H1 (cell line): ENCODE data around the gene ATP6V0D1. TPM values are rescaled to one million over a fixed set of nuclear protein-coding genes. Genes with fewer than 3 reads are reported as not detected.

Source experiments
- CTCF ChIA-PET: fragments of 300-600 bp; sonication (Branson Sonifier 250); formaldehyde crosslinking; loops from one replicate; lab custom pipeline; 2021; ENCODE audit not compliant: partially characterized antibody; lab: Charles Lee
- POLR2A ChIA-PET: fragments of 300-600 bp; sonication (Branson Sonifier 250); formaldehyde crosslinking; loops from one replicate; lab custom pipeline; 2021; ENCODE audit warnings: inconsistent platforms; ENCODE audit not compliant: partially characterized antibody; lab: Charles Lee
- DNase-seq, 2 experiments: peaks; one replicate each; pipeline versions ENCODE4 v3.0.0 to v3.0.0-alpha.2; 2010 to 2022; ENCODE audit warnings: low spot score in 2 of 2, low read depth in 1 of 2, mixed read lengths in 1 of 2
- FAIRE-seq: peaks from 2 replicates; lab custom pipeline; 2011; peaks lifted over from hg19 to GRCh38; lab: Jason Lieb, UNC
- H2AFZ ChIP-seq: 2 replicates; pipeline ENCODE4 v1.8.1; 2012; ENCODE audit warnings: low read length, inconsistent platforms
- H2AK5ac ChIP-seq: 2 replicates; pipeline ENCODE4 v1.6.1; 2013; ENCODE audit warnings: low read depth, low read length
- H2BK120ac ChIP-seq: replicated peaks from 2 replicates; pipeline ENCODE3; 2013; ENCODE audit warnings: low read depth, low read length, inconsistent platforms
- H2BK12ac ChIP-seq: 2 replicates; pipeline ENCODE4 v1.6.1; 2013; ENCODE audit warnings: low read depth, low read length
- H2BK15ac ChIP-seq: 2 replicates; pipeline ENCODE4 v1.6.1; 2013; ENCODE audit warnings: low read length
- H2BK20ac ChIP-seq: 2 replicates; pipeline ENCODE4 v1.6.1; 2013; ENCODE audit warnings: low read length
- H2BK5ac ChIP-seq: 2 replicates; pipeline ENCODE4 v1.6.1; 2013; ENCODE audit warnings: low read depth, low read length
- H3K14ac ChIP-seq: 2 replicates; pipeline ENCODE4 v1.6.1; 2013; ENCODE audit warnings: inconsistent platforms; ENCODE audit not compliant: insufficient read length
- H3K18ac ChIP-seq: 2 replicates; pipeline ENCODE4 v1.6.1; 2013; ENCODE audit warnings: low read length; ENCODE audit errors: extremely low read depth
- H3K23ac ChIP-seq: 2 replicates; pipeline ENCODE4 v1.6.1; 2013; ENCODE audit warnings: inconsistent platforms; ENCODE audit not compliant: insufficient read length
- H3K23me2 ChIP-seq: 2 replicates; pipeline ENCODE4 v1.6.1; 2013; ENCODE audit warnings: low read depth, low read length
- H3K27ac ChIP-seq: 2 replicates; pipeline ENCODE4 v1.6.1; 2011; ENCODE audit warnings: low read depth, low read length, inconsistent platforms
- H3K27me3 ChIP-seq, 4 experiments: replicated peaks in 1 of 4; 1 replicate in 1 of 4; 2 replicates in 3 of 4; pipeline versions ENCODE4 v1.6.1 to v1.8.1; 2011 to 2013; ENCODE audit warnings: low read length in 3 of 4, mild to moderate bottlenecking in 3 of 4, inconsistent platforms in 2 of 4, mixed read lengths in 2 of 4, moderate library complexity in 1 of 4; ENCODE audit not compliant: control insufficient read depth in 3 of 4, insufficient read depth in 3 of 4; ENCODE audit errors: extremely low read depth in 1 of 4
- H3K36me3 ChIP-seq, 4 experiments: 2 replicates each; pipeline versions ENCODE4 v1.6.1 to v1.8.1; 2011 to 2013; ENCODE audit warnings: mild to moderate bottlenecking in 4 of 4, low read length in 3 of 4, moderate library complexity in 2 of 4, control low read depth in 1 of 4, inconsistent platforms in 1 of 4; ENCODE audit not compliant: insufficient read depth in 4 of 4, control insufficient read depth in 2 of 4
- H3K4ac ChIP-seq: replicated peaks from 2 replicates; pipeline ENCODE3; 2013; ENCODE audit warnings: low read length, low read depth, mixed read lengths, inconsistent platforms; ENCODE audit not compliant: insufficient read length
- H3K4me1 ChIP-seq, 4 experiments: replicated peaks in 1 of 4; 1 replicate in 1 of 4; 2 replicates in 3 of 4; pipeline versions ENCODE4 v1.6.1 to v1.8.1; 2011 to 2013; ENCODE audit warnings: low read length in 3 of 4, inconsistent platforms in 2 of 4, mixed read lengths in 1 of 4; ENCODE audit not compliant: insufficient read depth in 4 of 4, control insufficient read depth in 3 of 4
- H3K4me2 ChIP-seq, 2 experiments: 2 replicates each; pipeline versions ENCODE4 v1.6.1 to v1.8.1; 2011 to 2013; ENCODE audit warnings: low read depth in 2 of 2, low read length in 2 of 2, control low read depth in 1 of 2, inconsistent platforms in 1 of 2, mild to moderate bottlenecking in 1 of 2; ENCODE audit not compliant: insufficient read depth in 1 of 2
- H3K4me3 ChIP-seq, 4 experiments: fragments of 200-600, 300-600 bp in 1 of 4; sonication (generic), shearing (Covaris generic), sonication (Bioruptor Twin) in 1 of 4; 2 replicates each; pipeline versions ENCODE4 v1.5.1 to v1.8.1; 2011 to 2016; ENCODE audit warnings: low read length in 4 of 4, low read depth in 3 of 4, control low read depth in 2 of 4, inconsistent platforms in 2 of 4, mild to moderate bottlenecking in 2 of 4, mixed read lengths in 1 of 4, moderate library complexity in 1 of 4; ENCODE audit not compliant: insufficient read depth in 2 of 4; ENCODE audit errors: extremely low read depth in 1 of 4
- H3K56ac ChIP-seq: replicated peaks from 2 replicates; pipeline ENCODE3; 2013; ENCODE audit warnings: low read depth, mild to moderate bottlenecking, mixed read lengths, low read length, inconsistent platforms; ENCODE audit not compliant: insufficient read length
- H3K79me1 ChIP-seq: 2 replicates; pipeline ENCODE4 v1.6.1; 2013; ENCODE audit warnings: low read depth, low read length, control low read depth
- H3K79me2 ChIP-seq, 2 experiments: 2 replicates each; pipeline versions ENCODE4 v1.6.1 to v1.8.1; 2012 to 2013; ENCODE audit warnings: low read length in 2 of 2, mild to moderate bottlenecking in 2 of 2, inconsistent platforms in 1 of 2; ENCODE audit not compliant: insufficient read depth in 2 of 2, control insufficient read depth in 1 of 2
- H3K9ac ChIP-seq, 4 experiments: replicated peaks in 1 of 4; 1 replicate in 1 of 4; 2 replicates in 3 of 4; pipeline versions ENCODE4 v1.6.1 to v1.8.1; 2011 to 2013; ENCODE audit warnings: low read depth in 3 of 4, low read length in 3 of 4, control low read depth in 2 of 4, mild to moderate bottlenecking in 2 of 4, moderate library complexity in 2 of 4, inconsistent platforms in 1 of 4; ENCODE audit errors: extremely low read depth in 1 of 4
- H3K9me3 ChIP-seq, 2 experiments: 2 replicates each; pipeline versions ENCODE4 v1.6.1 to v1.8.1; 2012 to 2013; ENCODE audit warnings: mild to moderate bottlenecking in 2 of 2, moderate library complexity in 2 of 2, control low read depth in 1 of 2, inconsistent platforms in 1 of 2, low read depth in 1 of 2, low read length in 1 of 2, mixed read lengths in 1 of 2; ENCODE audit not compliant: insufficient read depth in 2 of 2
- H4K20me1 ChIP-seq, 2 experiments: replicated peaks in 1 of 2; 2 replicates each; pipeline versions ENCODE3 to v1.8.1; 2011 to 2013; ENCODE audit warnings: inconsistent platforms in 2 of 2, low read length in 2 of 2, mild to moderate bottlenecking in 1 of 2; ENCODE audit not compliant: insufficient read depth in 2 of 2, control insufficient read depth in 1 of 2
- H4K5ac ChIP-seq: 2 replicates; pipeline ENCODE4 v1.6.1; 2013; ENCODE audit warnings: low read length, low read depth, mixed read lengths, inconsistent platforms; ENCODE audit not compliant: insufficient read length
- H4K8ac ChIP-seq: 2 replicates; pipeline ENCODE4 v1.8.0; 2013; ENCODE audit warnings: mild to moderate bottlenecking, moderate library complexity, low read length, inconsistent platforms; ENCODE audit not compliant: insufficient read depth; ENCODE audit errors: extremely low read depth
- H4K91ac ChIP-seq: replicated peaks from 2 replicates; pipeline ENCODE3; 2013; ENCODE audit warnings: low read length, mixed read lengths, inconsistent platforms; ENCODE audit not compliant: insufficient read length
- BCL11A ChIP-seq, 2 experiments: IDR thresholded peaks; one replicate each; pipeline ENCODE4 v1.6.1; 2011; ENCODE audit warnings: low read depth in 2 of 2, low read length in 2 of 2, mild to moderate bottlenecking in 2 of 2
- EP300 ChIP-seq, 2 experiments: IDR thresholded peaks; 1 replicate in 1 of 2; 2 replicates in 1 of 2; pipeline ENCODE4 v1.6.1; 2011 to 2012; ENCODE audit warnings: low read depth in 2 of 2, low read length in 2 of 2, mild to moderate bottlenecking in 2 of 2, borderline replicate concordance in 1 of 2, inconsistent platforms in 1 of 2, moderate library complexity in 1 of 2
- HDAC6 ChIP-seq: IDR thresholded peaks from one replicate; pipeline ENCODE4 v1.7.1; 2012; ENCODE audit warnings: low read depth, mild to moderate bottlenecking, inconsistent platforms, low read length, moderate library complexity
- JUND ChIP-seq: IDR thresholded peaks from 2 replicates; pipeline ENCODE4 v1.6.1; 2011; ENCODE audit warnings: mild to moderate bottlenecking, improper control_type of control experiment, low read length
- PHF8 ChIP-seq: fragments of 200-600 bp; sonication (generic); conservative IDR thresholded peaks from 2 replicates; pipeline ENCODE4 v1.7.1; 2012; ENCODE audit warnings: low read depth, mild to moderate bottlenecking, inconsistent platforms, low read length, moderate library complexity
- RFX5 ChIP-seq: IDR thresholded peaks from 2 replicates; pipeline ENCODE4 v1.6.1; 2011; ENCODE audit warnings: low read depth, low read length, improper control_type of control experiment, borderline replicate concordance
- TBP ChIP-seq: IDR thresholded peaks from 2 replicates; pipeline ENCODE4 v1.6.1; 2011; ENCODE audit warnings: low read depth, low read length, improper control_type of control experiment
- YY1 ChIP-seq: IDR thresholded peaks from 2 replicates; pipeline ENCODE4 v1.6.1; 2011; ENCODE audit warnings: low read depth, mild to moderate bottlenecking, low read length
- ZNF274 ChIP-seq: IDR thresholded peaks from 2 replicates; pipeline ENCODE4 v1.7.0; 2012; ENCODE audit warnings: low read length, borderline replicate concordance; ENCODE audit errors: extremely low read depth
- WGBS, 2 experiments: shearing (Covaris generic) in 1 of 2; methylation state at CpG; one replicate each; pipeline versions ENCODE4 v1.1.6 to v1.1.7; 2013 to 2015; ENCODE audit warnings: low lambda C conversion rate in 2 of 2, mixed read lengths in 2 of 2, inconsistent platforms in 1 of 2, low coverage in 1 of 2, missing lambda C conversion rate in 1 of 2; ENCODE audit not compliant: insufficient replicate concordance in 2 of 2, insufficient coverage in 1 of 2, insufficient read length in 1 of 2; ENCODE audit errors: extremely low coverage in 1 of 2, missing lambda C conversion rate in 1 of 2; 5-methylcytosine and 5-hydroxymethylcytosine counted together
- polyA plus RNA-seq, 7 experiments: library from polyadenylated mRNA; depleted of rRNA in 3 of 7; stranded (reverse) in 5 of 7; unstranded in 2 of 7; fragments of >200 nt in 5 of 7; fragments of 200-250 nt in 2 of 7; gene quantifications; 1 replicate in 5 of 7; 2 replicates in 1 of 7; 4 replicates in 1 of 7; pipeline versions ENCODE4 v1.2.1 to v1.2.3, GENCODE V29; 2011 to 2013; ENCODE audit warnings: missing spikeins in 2 of 7, mixed read lengths in 2 of 7
- total RNA-seq: library from RNA; stranded (reverse); fragmentation: NEBNext Ultra II Directional; extraction: Animal tissue kit (Norgen Biotek cat#: 25700); gene quantifications from 2 replicates; pipeline ENCODE4 v1.2.1, GENCODE V29; 2021
- TF ChIP-seq, protein P1 (sequence below): IDR thresholded peaks from 2 replicates; pipeline ENCODE4 v1.6.1; 2012; ENCODE audit warnings: inconsistent platforms

ATP6V0D1 gene
- total and polyA plus RNA-seq, 2 of the 8 experiments (the other 6 are each of a cell fraction or from before 2014, with no cell fraction given): 47.3 to 134 TPM

DNA sequence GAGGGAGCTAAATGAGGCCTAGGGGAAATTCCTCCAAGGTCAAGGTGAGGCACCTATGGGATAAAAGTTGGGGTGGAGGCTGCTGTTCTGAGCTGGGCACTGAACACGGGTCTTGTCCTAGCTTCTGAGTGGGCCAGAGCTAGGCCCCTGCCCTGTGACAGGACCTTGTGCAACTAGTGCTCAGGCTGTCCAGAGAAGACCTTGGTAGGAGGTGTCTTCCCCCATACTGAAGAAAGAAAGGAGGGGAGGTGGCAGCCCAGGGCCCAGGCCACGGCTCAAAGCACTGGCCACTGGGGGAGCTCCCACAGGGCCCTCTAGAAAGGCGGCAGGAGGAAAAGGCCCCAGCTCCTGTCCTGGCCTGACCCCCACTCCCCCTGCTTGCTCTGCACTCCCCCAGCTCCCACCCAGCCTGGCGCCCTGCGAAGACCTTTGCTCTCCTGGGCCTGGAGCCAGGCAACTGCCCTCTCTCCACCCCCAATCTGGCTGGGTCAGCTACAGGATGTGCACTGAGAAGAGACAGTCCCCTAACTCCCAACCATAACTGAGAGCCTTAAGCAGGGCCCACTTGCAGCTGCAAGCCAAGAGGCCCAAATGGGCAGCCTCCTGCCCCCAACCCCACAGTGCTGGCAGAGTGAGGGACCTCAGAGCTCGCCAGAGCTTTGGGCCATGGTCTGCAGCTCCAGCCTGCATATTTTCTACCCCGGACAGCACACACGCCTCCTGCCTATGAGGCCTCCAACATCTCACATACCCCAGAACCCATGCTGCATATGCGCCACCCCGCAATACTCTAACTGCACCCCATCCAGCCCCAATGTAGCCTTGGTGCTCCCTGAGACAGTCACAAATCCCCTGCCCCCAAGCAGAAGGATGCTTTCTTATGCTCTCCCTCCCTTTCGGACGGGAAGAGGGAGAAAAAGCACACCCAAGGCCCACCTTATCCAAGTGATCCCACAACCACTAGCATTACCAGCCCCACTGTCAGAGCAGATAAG is 34.7 kb downstream of the ATP6V0D1 start:
- no peak overlapping the region for H2BK5ac ChIP-seq
- H3K23me2 ChIP-seq: no peaks in the 10 kb centered on the region
- POLR2A ChIA-PET: interaction anchor here (0.9 to 8.5 kb wide), 8 partner anchors 9 to 177 kb away, joined by 3 to 67 read pairs (median 3); partner anchors contain the start of gene HSD11B2
- peaks cover 2 to 6% of the 10 kb centered on the region in 2 experiments for H4K20me1 ChIP-seq
- H3K23ac ChIP-seq: no peak overlapping the region
- H3K56ac ChIP-seq: no peak overlapping the region
- no peak overlapping the region for H2BK120ac ChIP-seq
- no peak overlapping the region for H2BK20ac ChIP-seq
- CTCF ChIA-PET: interaction anchor here (0.6 to 28.6 kb wide), 26 partner anchors 2 to 549 kb away, joined by 3 to 683 read pairs (median 4); partner anchors contain the start of genes FHOD1, HSD11B2 and ZDHHC1
- H3K27me3 ChIP-seq: no peaks in the 10 kb centered on the region
- H2BK12ac ChIP-seq: no peak overlapping the region
- H2BK15ac ChIP-seq: no peak overlapping the region
- DNase-seq (no peak), FAIRE-seq (no peak)
- H4K91ac ChIP-seq: no peak overlapping the region
- no peak overlapping the region for H3K4me2 ChIP-seq
- H3K18ac ChIP-seq: no peak overlapping the region
- no peak overlapping the region for H3K4ac ChIP-seq
- H3K9ac ChIP-seq: no peak overlapping the region
- no peak overlapping the region for H3K14ac ChIP-seq
- no peak overlapping the region for H2AK5ac ChIP-seq
- H2AFZ ChIP-seq: no peak overlapping the region
- H3K4me3 ChIP-seq: no peak overlapping the region
- no peaks in the 10 kb centered on the region for H3K79me2 ChIP-seq
- H3K79me1 ChIP-seq: no peaks in the 10 kb centered on the region; the same call in none of the 2 replicates
- peaks cover 0 to 4% of the 10 kb centered on the region in 2 experiments; a peak in 1 of 4 replicates for H3K9me3 ChIP-seq
- no peak overlapping the region for H4K5ac ChIP-seq
- WGBS, 2 experiments: 96% methylated on average over 10 of the region's 12 CpGs; no CpG with 5 or more reads in 1 of the 2 experiments
- no peak overlapping the region for H4K8ac ChIP-seq
- H3K4me1 ChIP-seq: peaks cover 0 to 8% (median 4%) of the 10 kb centered on the region in 4 experiments; a peak in 5 of 7 replicates
- no peaks in the 10 kb centered on the region for H3K36me3 ChIP-seq
- H3K27ac ChIP-seq: no peak overlapping the region
- TF ChIP-seq HDAC6: no peak
- TF ChIP-seq, protein P1, sequence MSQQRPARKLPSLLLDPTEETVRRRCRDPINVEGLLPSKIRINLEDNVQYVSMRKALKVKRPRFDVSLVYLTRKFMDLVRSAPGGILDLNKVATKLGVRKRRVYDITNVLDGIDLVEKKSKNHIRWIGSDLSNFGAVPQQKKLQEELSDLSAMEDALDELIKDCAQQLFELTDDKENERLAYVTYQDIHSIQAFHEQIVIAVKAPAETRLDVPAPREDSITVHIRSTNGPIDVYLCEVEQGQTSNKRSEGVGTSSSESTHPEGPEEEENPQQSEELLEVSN: no peak
- no peak for TF ChIP-seq RFX5
- no peak for TF ChIP-seq YY1
- TF ChIP-seq JUND: no peak
- TF ChIP-seq BCL11A (IDR thresholded peaks at IDR 0.05; ENCODE audit: low read depth in 2 of 2, low read length in 2 of 2): no peak
- no peak for TF ChIP-seq EP300 (IDR thresholded peaks at IDR 0.05; ENCODE audit: borderline replicate concordance in 1 of 2, low read depth in 2 of 2, low read length in 2 of 2)
- TF ChIP-seq TBP: no peak
- TF ChIP-seq PHF8: no peak
- TF ChIP-seq ZNF274: no peak
